CD4-positive, alpha-beta T cell (primary cell): ENCODE data around the gene CDSN. TPM values are rescaled to one million over a fixed set of nuclear protein-coding genes. Genes with fewer than 3 reads are reported as not detected.

Experiments used
- ATAC-seq: fragments of 200-7000 bp; cut with Tn5 transposase; one replicate; pipeline ENCODE4 v1.10.0; 2022; ENCODE audit warnings: mild to moderate bottlenecking; ENCODE audit not compliant: poor library complexity
- CTCF ChIA-PET: fragments of 350-600 bp; sonication (Branson Sonifier 250); formaldehyde crosslinking; loops from one replicate; lab custom pipeline; 2021; ENCODE audit warnings: antibody characterized with exemption, inconsistent platforms; lab: Charles Lee
- POLR2A ChIA-PET: fragments of 350-600 bp; sonication (Branson Sonifier 250); formaldehyde crosslinking; loops from one replicate; lab custom pipeline; 2021; ENCODE audit warnings: antibody characterized with exemption, inconsistent platforms; lab: Charles Lee
- DNase-seq, 14 experiments: peaks; one replicate each; pipeline ENCODE4 v3.0.0-alpha.2; 2013 to 2020; ENCODE audit warnings: mixed read lengths in 2 of 14
- H3K27ac ChIP-seq, 2 donors: one replicate each; pipeline versions ENCODE4 v1.5.1 to v1.7.0; 2013; ENCODE audit warnings: low read length in 2 of 2, low read depth in 1 of 2, mild to moderate bottlenecking in 1 of 2
- H3K27me3 ChIP-seq, 2 experiments: 1 replicate in 1 of 2; 2 replicates in 1 of 2; pipeline versions ENCODE4 v1.6.1 to v1.7.0; 2013; ENCODE audit warnings: low read length in 2 of 2, control low read depth in 1 of 2, mild to moderate bottlenecking in 1 of 2, moderate library complexity in 1 of 2; ENCODE audit not compliant: insufficient read depth in 2 of 2, control insufficient read depth in 1 of 2
- H3K36me3 ChIP-seq: one replicate; pipeline ENCODE4 v1.6.1; 2013; ENCODE audit warnings: low read length, control low read depth; ENCODE audit not compliant: insufficient read depth
- H3K4me1 ChIP-seq: one replicate; pipeline ENCODE4 v1.6.1; 2013; ENCODE audit warnings: low read length, control low read depth; ENCODE audit not compliant: insufficient read depth
- H3K4me3 ChIP-seq: one replicate; pipeline ENCODE4 v1.5.1; 2013; ENCODE audit warnings: mild to moderate bottlenecking, low read length, moderate library complexity
- H3K9me3 ChIP-seq, 2 experiments: 1 replicate in 1 of 2; 2 replicates in 1 of 2; pipeline versions ENCODE4 v1.6.1 to v1.7.0; 2013; ENCODE audit warnings: low read length in 2 of 2, mild to moderate bottlenecking in 2 of 2, control low read depth in 1 of 2, moderate library complexity in 1 of 2; ENCODE audit not compliant: control insufficient read depth in 1 of 2, insufficient read depth in 1 of 2
- H3K27ac Mint-ChIP-seq: one replicate; pipeline ENCODE4 v1.8.0; 2020; ENCODE audit warnings: mixed read lengths
- H3K27me3 Mint-ChIP-seq: one replicate; pipeline ENCODE4 v1.8.0; 2021; ENCODE audit warnings: mixed read lengths
- H3K36me3 Mint-ChIP-seq: one replicate; pipeline ENCODE4 v1.8.0; 2021; ENCODE audit warnings: low read depth, mixed read lengths
- H3K4me1 Mint-ChIP-seq: one replicate; pipeline ENCODE4 v1.8.0; 2021; ENCODE audit warnings: low read depth, mixed read lengths
- H3K4me3 Mint-ChIP-seq: one replicate; pipeline ENCODE4 v1.8.0; 2020; ENCODE audit warnings: mild to moderate bottlenecking, mixed read lengths
- H3K9me3 Mint-ChIP-seq: one replicate; pipeline ENCODE4 v1.8.0; 2020; ENCODE audit warnings: mixed read lengths
- intact Hi-C, 2 experiments: fragments of 100-400 bp; cut with DNase I in 1 of 2; cut with micrococcal nuclease in 1 of 2; formaldehyde crosslinking; loops; one replicate each; pipeline versions ENCODE4 v1.15.1 to v1.9.0; 2023 to 2025; cut with DNase I, micrococcal nuclease
- total RNA-seq, 174 experiments: library from RNA in 2 of 174; stranded (reverse) in 2 of 174; gene quantifications; one replicate each; pipeline ENCODE4 v1.2.3 and lab custom pipeline; 2021 to 2026
- TF ChIP-seq, protein P1 (sequence below): fragments of 200-600 bp; IDR thresholded peaks from one replicate; pipeline ENCODE4 v1.8.0; 2022; ENCODE audit warnings: antibody characterized with exemption, mild to moderate bottlenecking

Gene CDSN
- total RNA-seq, 2 experiments from 2014 or later = not detected

DNA sequence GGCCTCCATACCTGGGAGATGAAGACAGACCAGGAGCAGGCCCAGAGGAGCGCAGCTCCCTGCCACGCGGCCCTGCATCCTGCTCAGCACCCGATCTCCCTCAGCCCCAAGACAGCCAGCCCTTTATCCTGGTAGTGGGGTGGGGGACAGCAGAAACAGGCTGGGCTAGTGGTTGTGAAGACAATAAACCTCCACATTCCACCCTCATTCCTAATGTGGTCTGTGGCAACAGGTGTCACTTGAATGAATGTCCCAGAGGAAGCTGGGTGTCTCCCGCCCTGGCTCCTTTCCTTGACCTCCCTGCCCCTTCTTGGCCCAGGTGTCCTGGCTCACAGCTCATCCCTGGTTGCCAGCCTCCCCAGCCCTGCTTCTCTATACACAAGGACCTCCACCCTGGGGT lies 7.8 kb downstream of the CDSN start, which contains the start of gene C6orf15:
C6orf15 (minus strand) TSS at position 98 of the 400 bp plus-strand sequence; CDS start at position 78, 20 bp downstream.
- Histone ChIP-seq H3K4me3 (no peak within 1 kb of the TSS), H3K27ac (no peak within 1 kb of the TSS), H3K27me3 (peaks cover 0 to 3% of the 10 kb centered on the region in 2 experiments), H3K4me1 (peaks cover 9% of the 10 kb centered on the region), H3K9me3 (no peaks in the 10 kb centered on the region), H3K36me3 (no peaks in the 10 kb centered on the region)
- TF ChIP-seq, protein P1, sequence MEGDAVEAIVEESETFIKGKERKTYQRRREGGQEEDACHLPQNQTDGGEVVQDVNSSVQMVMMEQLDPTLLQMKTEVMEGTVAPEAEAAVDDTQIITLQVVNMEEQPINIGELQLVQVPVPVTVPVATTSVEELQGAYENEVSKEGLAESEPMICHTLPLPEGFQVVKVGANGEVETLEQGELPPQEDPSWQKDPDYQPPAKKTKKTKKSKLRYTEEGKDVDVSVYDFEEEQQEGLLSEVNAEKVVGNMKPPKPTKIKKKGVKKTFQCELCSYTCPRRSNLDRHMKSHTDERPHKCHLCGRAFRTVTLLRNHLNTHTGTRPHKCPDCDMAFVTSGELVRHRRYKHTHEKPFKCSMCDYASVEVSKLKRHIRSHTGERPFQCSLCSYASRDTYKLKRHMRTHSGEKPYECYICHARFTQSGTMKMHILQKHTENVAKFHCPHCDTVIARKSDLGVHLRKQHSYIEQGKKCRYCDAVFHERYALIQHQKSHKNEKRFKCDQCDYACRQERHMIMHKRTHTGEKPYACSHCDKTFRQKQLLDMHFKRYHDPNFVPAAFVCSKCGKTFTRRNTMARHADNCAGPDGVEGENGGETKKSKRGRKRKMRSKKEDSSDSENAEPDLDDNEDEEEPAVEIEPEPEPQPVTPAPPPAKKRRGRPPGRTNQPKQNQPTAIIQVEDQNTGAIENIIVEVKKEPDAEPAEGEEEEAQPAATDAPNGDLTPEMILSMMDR = no peak
- H3K4me3 Mint-ChIP-seq = no peak within 1 kb of the TSS
- no peak within 1 kb of the TSS for H3K27ac Mint-ChIP-seq
- H3K4me1 Mint-ChIP-seq = peaks cover 11% of the 10 kb centered on the region
- H3K27me3 Mint-ChIP-seq = peaks cover 7% of the 10 kb centered on the region
- ChIA-PET CTCF (no interaction called here), POLR2A (interaction anchor here (0.9 kb wide), 1 partner anchor 18 kb away, joined by 3 read pairs; no protein-coding TSS in a partner anchor)
- no peak for DNase-seq
- no peak for ATAC-seq
- H3K9me3 Mint-ChIP-seq = no peaks in the 10 kb centered on the region
- intact Hi-C loops = loop anchor here in 1 of 2 experiments (10.0 kb wide), 1 partner anchor 178 kb away; the partner anchor contains the start of gene SFTA2
- H3K36me3 Mint-ChIP-seq = no peaks in the 10 kb centered on the region

DNA sequence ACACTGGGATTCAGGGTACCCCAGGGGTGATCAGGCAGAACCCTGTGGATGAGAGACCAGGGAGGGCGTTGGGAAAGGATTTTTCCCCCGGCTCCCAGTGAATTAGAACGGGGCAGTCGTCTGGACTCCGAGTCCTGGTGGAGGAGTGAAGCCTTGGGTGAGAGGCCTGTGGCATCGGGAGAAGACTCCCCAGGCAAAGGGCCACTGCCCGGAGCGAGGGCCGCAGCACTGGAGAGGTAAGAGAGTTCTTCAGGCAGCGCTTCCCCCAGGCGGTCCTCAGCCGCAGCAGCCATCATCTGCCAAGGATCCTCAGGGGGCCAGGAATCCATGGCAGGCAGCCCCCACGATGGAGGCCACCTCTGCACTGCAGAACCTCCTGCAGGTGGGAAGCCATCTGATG lies 8.5 kb downstream of the CDSN start:
- Histone ChIP-seq H3K4me3 (no peak overlapping the region), H3K27ac (no peak overlapping the region), H3K9me3 (no peaks in the 10 kb centered on the region), H3K4me1 (peaks cover 9% of the 10 kb centered on the region), H3K27me3 (peaks cover 0 to 3% of the 10 kb centered on the region in 2 experiments), H3K36me3 (no peaks in the 10 kb centered on the region)
- Mint-ChIP-seq H3K9me3 (no peaks in the 10 kb centered on the region), H3K27ac (no peak overlapping the region), H3K4me1 (peaks cover 11% of the 10 kb centered on the region), H3K27me3 (peaks cover 7% of the 10 kb centered on the region), H3K4me3 (no peak overlapping the region), H3K36me3 (no peaks in the 10 kb centered on the region)
- intact Hi-C loops = loop anchor here in 1 of 2 experiments (10.0 kb wide), 1 partner anchor 177 kb away; the partner anchor contains the start of gene SFTA2
- DNase-seq (no peak), ATAC-seq (no peak)
- ChIA-PET POLR2A (no interaction called here), CTCF (no interaction called here)
- TF ChIP-seq, protein P1 = no peak

DNA sequence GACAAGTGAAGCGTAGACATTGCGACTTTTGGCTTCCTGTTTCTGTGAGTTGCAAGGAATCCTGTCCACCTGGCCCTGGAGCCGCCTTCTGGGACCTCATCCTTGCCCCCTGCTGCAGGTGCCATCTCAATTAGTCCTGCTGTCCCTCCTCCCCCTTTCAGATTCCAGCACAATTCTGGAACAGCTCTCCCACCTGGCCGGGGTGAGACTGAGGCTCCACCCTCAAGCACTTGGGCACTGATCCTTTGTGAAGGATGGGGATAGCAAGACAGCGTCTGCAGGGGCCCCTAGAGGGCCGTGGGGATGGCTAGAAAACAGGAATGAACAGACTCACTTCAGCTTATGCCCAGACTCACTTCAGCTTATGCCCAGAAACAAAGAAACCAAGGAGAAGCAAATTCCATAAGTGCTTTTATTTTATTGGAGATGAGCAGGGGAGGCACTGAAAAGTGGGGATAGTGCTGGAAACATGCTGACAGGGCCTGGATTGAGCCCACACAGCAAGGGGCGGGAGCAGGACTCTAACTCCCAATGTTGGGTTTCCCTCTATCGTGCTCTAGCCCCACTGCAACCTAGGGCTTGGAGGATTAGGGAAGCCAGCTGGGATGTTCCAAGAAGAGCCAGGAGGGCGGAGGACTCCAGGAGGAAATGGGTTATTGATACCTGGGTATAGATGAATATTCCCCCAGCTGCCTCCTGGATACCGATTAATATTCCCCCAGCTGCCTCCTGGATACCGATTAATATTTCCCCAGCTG lies 9.2 kb downstream of the CDSN start:
- ChIA-PET POLR2A (no interaction called here), CTCF (no interaction called here)
- H3K27ac Mint-ChIP-seq = no peak overlapping the region
- H3K4me3 ChIP-seq = no peak overlapping the region
- H3K4me3 Mint-ChIP-seq = no peak overlapping the region
- no peaks in the 10 kb centered on the region for H3K36me3 Mint-ChIP-seq
- H3K27me3 Mint-ChIP-seq = peaks cover 7% of the 10 kb centered on the region
- no peak for DNase-seq
- TF ChIP-seq, protein P1 = no peak
- peaks cover 11% of the 10 kb centered on the region for H3K4me1 Mint-ChIP-seq
- H3K27me3 ChIP-seq = peaks cover 0 to 3% of the 10 kb centered on the region in 2 experiments
- no peak for ATAC-seq
- no peaks in the 10 kb centered on the region for H3K9me3 ChIP-seq
- intact Hi-C loops = loop anchor here in 1 of 2 experiments (10.0 kb wide), 1 partner anchor 176 kb away; the partner anchor contains the start of gene SFTA2
- H3K9me3 Mint-ChIP-seq = no peaks in the 10 kb centered on the region
- no peak overlapping the region for H3K27ac ChIP-seq
- H3K4me1 ChIP-seq = peaks cover 9% of the 10 kb centered on the region
- H3K36me3 ChIP-seq = no peaks in the 10 kb centered on the region
